Pancreas (tissue), 10 donors: ENCODE measurements around the gene HOTAIR. TPM values are rescaled to one million over a fixed set of nuclear protein-coding genes. Genes with fewer than 3 reads are reported as not detected.

Source experiments
- ATAC-seq, 4 donors: fragments of 200-7000 bp; cut with Tn5 transposase; one replicate each; pipeline versions ENCODE4 v1.8.0 to v1.9.1; 2020; ENCODE audit warnings: mild to moderate bottlenecking in 4 of 4, moderate library complexity in 4 of 4
- DNase-seq, 6 donors: peaks; one replicate each; pipeline ENCODE4 v3.0.0-alpha.2; 2020
- FAIRE-seq: peaks from 2 replicates; lab custom pipeline; 2012; peaks lifted over from hg19 to GRCh38; lab: Jason Lieb, UNC
- H3K27ac ChIP-seq, 4 donors: fragments of 200-600 bp; sonication (generic); 1 replicate in 3 of 4; 2 replicates in 1 of 4; pipeline versions ENCODE4 v1.5.0 to v1.8.0; 2020
- H3K27me3 ChIP-seq, 4 donors: fragments of 200-600 bp; one replicate each; pipeline ENCODE4 v1.8.0; 2021
- H3K36me3 ChIP-seq, 3 donors: fragments of 200-600 bp; sonication (generic) in 1 of 3; one replicate each; pipeline versions ENCODE4 v1.5.0 to v1.8.0; 2020 to 2021
- H3K4me1 ChIP-seq, 3 donors: fragments of 200-600 bp; one replicate each; pipeline ENCODE4 v1.8.0; 2021
- H3K4me3 ChIP-seq, 4 donors: fragments of 200-600 bp; sonication (generic) in 2 of 4; one replicate each; pipeline versions ENCODE4 v1.5.0 to v1.8.0; 2020 to 2021
- H3K9me3 ChIP-seq, 4 donors: fragments of 200-600 bp; one replicate each; pipeline ENCODE4 v1.8.0; 2021
- CTCF ChIP-seq, 4 donors: fragments of 200-600 bp; sonication (generic) in 3 of 4; IDR thresholded peaks; one replicate each; pipeline versions ENCODE4 v1.5.0 to v1.8.0; 2021; ENCODE audit warnings: antibody characterized with exemption in 4 of 4
- WGBS, 2 donors: extraction: QIAGEN DNeasy Blood & Tissue Kit; methylation state at CpG; one replicate each; pipeline ENCODE4 v1.1.7; 2013; 5-methylcytosine and 5-hydroxymethylcytosine counted together
- intact Hi-C, 3 donors: fragments of 100-400 bp; cut with DNase I; formaldehyde crosslinking; loops; one replicate each; pipeline versions ENCODE4 v1.11.1 to v1.14.2; 2022
- polyA plus RNA-seq, 2 donors: library from polyadenylated mRNA; stranded (reverse); fragments of 200-250 nt; gene quantifications; one replicate each; pipeline ENCODE4 v1.2.3, GENCODE V29; 2013
- total RNA-seq, 6 donors: library from RNA; stranded (reverse); fragmentation: NEBNext Ultra II Directional in 4 of 6; extraction: Animal tissue kit (Norgen Biotek cat#: 25700) in 4 of 6; gene quantifications; one replicate each; pipeline versions ENCODE4 v1.2.1 to v1.2.4, GENCODE V29; 2021 to 2023
- donor health status: healthy with polysubstance abuse.
- donor health status: DM: no; HTN: no; CAD: no; lungs with moderate emphysema.
- donor health status: DM: no; HTN: no; CAD: no.
- donor health status: control.
- donor health status: control.
- donor health status: Bipolar disorder and iron deficiency.
- donor health status: DM: yes; HTN: yes; CAD: no.
- donor health status: DM: no; HTN: no; CAD: no.
- donor health status: DM: no; HTN: no; CAD: no.
- donor health status: DM: yes; HTN: yes; CAD: no.

HOTAIR gene
- total and polyA plus RNA-seq, 8 donors = not detected

DNA sequence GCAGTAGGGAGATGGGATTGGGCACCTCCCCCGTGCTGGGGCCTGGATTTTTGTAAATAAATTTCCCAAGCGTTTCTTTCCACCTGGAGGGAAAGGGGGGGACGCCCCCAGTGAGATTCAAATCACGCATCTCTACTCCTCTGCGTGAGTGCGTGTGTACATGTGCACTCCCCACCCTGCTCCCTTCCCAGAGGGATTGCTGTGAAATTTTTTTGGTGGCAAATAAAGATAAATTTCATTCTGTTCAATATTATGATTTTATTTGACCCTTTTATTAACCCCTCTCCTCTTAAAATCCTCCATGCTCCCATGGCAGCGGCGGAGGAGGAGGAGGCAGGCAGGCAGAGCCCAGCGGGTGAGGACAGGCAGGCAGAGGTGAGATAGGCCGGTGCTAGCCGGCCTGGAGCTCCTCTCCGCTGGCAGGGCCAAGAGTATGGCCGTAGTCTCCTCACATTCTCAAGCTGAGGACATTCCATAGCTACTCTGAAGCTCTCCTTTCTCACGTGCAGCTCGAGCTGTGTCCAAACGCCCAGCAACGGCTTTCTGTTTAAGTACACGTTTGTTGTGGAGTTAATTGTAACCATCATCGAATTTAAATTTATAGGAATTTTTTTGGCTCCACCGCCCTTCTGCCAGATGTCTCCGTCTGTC is 1.5 kb upstream of the HOTAIR start:
- no peak for ATAC-seq
- H3K36me3 ChIP-seq = no peaks in the 10 kb centered on the region
- DNase-seq = peak in 1 of 6 donors; percentile 47
- peaks cover 0 to 51% (median 17%) of the 10 kb centered on the region in 4 donors for H3K27me3 ChIP-seq
- H3K4me3 ChIP-seq = no peak overlapping the region
- H3K9me3 ChIP-seq = no peaks in the 10 kb centered on the region
- 19 to 22% methylated on average over 21 of the region's 21 CpGs for WGBS, 2 donors
- TF ChIP-seq CTCF (IDR thresholded peaks at IDR 0.05) = no peak
- peaks cover 3 to 9% (median 6%) of the 10 kb centered on the region in 3 donors for H3K4me1 ChIP-seq
- H3K27ac ChIP-seq = no peak overlapping the region
- intact Hi-C loops = no loop called here
- no peak for FAIRE-seq

- Histone ChIP-seq H3K27ac (no peak overlapping the region), H3K4me3 (peak overlapping the region in 1 of 4 donors; percentile 47), H3K4me1 (peaks cover 3 to 9% (median 6%) of the 10 kb centered on the region in 3 donors), H3K36me3 (no peaks in the 10 kb centered on the region), H3K27me3 (peaks cover 0 to 55% (median 16%) of the 10 kb centered on the region in 4 donors), H3K9me3 (no peaks in the 10 kb centered on the region)
- FAIRE-seq (no peak), ATAC-seq (no peak), DNase-seq (peak in 1 of 6 donors; percentile 29)
- TF ChIP-seq CTCF (IDR thresholded peaks at IDR 0.05) = no peak
- 10 to 13% methylated on average over 31 of the region's 31 CpGs for WGBS, 2 donors
- intact Hi-C loops = no loop called here
These were observed 862 bp upstream of the HOTAIR start for GRCh38 chr12:53975479-53976152.

GRCh38 chr12:53975064-53975471 is 314 bp upstream of the HOTAIR start:
- FAIRE-seq = no peak
- no peak overlapping the region for H3K27ac ChIP-seq
- intact Hi-C loops = no loop called here
- no peak for TF ChIP-seq CTCF (IDR thresholded peaks at IDR 0.05)
- 4% methylated on average over 20 to 25 of the region's 25 CpGs for WGBS, 2 donors
- H3K27me3 ChIP-seq = peaks cover 1 to 60% (median 14%) of the 10 kb centered on the region in 4 donors
- H3K4me3 ChIP-seq = peak overlapping the region in 2 of 4 donors; percentile 27 to 47
- H3K4me1 ChIP-seq = peaks cover 3 to 9% (median 6%) of the 10 kb centered on the region in 3 donors
- no peak for ATAC-seq
- H3K36me3 ChIP-seq = no peaks in the 10 kb centered on the region
- DNase-seq = no peak
- no peaks in the 10 kb centered on the region for H3K9me3 ChIP-seq

- FAIRE-seq (no peak), ATAC-seq (peak; percentile 30 to 53 (median 37)), DNase-seq (peak in 1 of 6 donors; percentile 69)
- Histone ChIP-seq H3K27ac (no peak overlapping the region), H3K36me3 (no peaks in the 10 kb centered on the region), H3K4me3 (peak overlapping the region in 2 of 4 donors; percentile 27 to 47), H3K9me3 (no peaks in the 10 kb centered on the region), H3K4me1 (peaks cover 3 to 9% (median 6%) of the 10 kb centered on the region in 3 donors), H3K27me3 (peaks cover 3 to 65% (median 14%) of the 10 kb centered on the region in 4 donors)
- WGBS, 2 donors = 4 to 5% methylated on average over 65 to 71 of the region's 71 CpGs
- TF ChIP-seq CTCF (IDR thresholded peaks at IDR 0.05) = no peak
- intact Hi-C loops = no loop called here
These were observed 1.3 kb downstream of the HOTAIR start for GRCh38 chr12:53973236-53974042.
